Fibroblast of skin of right biceps (primary cell): Measurements from ENCODE around the gene MIPOL1.

Experiments
- DNase-seq: peaks from one replicate; pipeline ENCODE4 v3.0.0-alpha.2; 2013

MIPOL1 gene

GRCh38 chr14:37236044-37236443, 38.3 kb downstream of the MIPOL1 start:
- peak; percentile 83 for DNase-seq

GRCh38 chr14:37237094-37237493, 39.4 kb downstream of the MIPOL1 start:
- no peak for DNase-seq

GRCh38 chr14:37237735-37238200, 40.0 kb downstream of the MIPOL1 start:
- no peak for DNase-seq

GRCh38 chr14:37241198-37241597, 43.5 kb downstream of the MIPOL1 start:
- no peak for DNase-seq

GRCh38 chr14:37246427-37246829, 48.7 kb downstream of the MIPOL1 start:
- DNase-seq: peak; percentile 35

GRCh38 chr14:37247791-37248461, 50.2 kb downstream of the MIPOL1 start:
- DNase-seq: no peak

GRCh38 chr14:37251775-37252174, 54.0 kb downstream of the MIPOL1 start:
- DNase-seq: no peak

GRCh38 chr14:37252434-37252833, 54.7 kb downstream of the MIPOL1 start:
- DNase-seq: no peak

GRCh38 chr14:37253905-37254304, 56.2 kb downstream of the MIPOL1 start:
- DNase-seq: peak; percentile 84

- no peak for DNase-seq
Measured at GRCh38 chr14:37254411-37254947, 56.7 kb downstream of the MIPOL1 start.

GRCh38 chr14:37257501-37258070, 59.8 kb downstream of the MIPOL1 start:
- DNase-seq: no peak

GRCh38 chr14:37262649-37263048, 64.9 kb downstream of the MIPOL1 start:
- DNase-seq: no peak

GRCh38 chr14:37263656-37264236, 66.0 kb downstream of the MIPOL1 start:
- DNase-seq: no peak

- DNase-seq: no peak
Measured at GRCh38 chr14:37268788-37269187, 71.1 kb downstream of the MIPOL1 start.

- DNase-seq: no peak
Measured at GRCh38 chr14:37270629-37271028, 72.9 kb downstream of the MIPOL1 start.

GRCh38 chr14:37272569-37272968, 74.8 kb downstream of the MIPOL1 start:
- no peak for DNase-seq

- DNase-seq: no peak
Measured at GRCh38 chr14:37274652-37275051, 76.9 kb downstream of the MIPOL1 start.

- DNase-seq: no peak
Measured at GRCh38 chr14:37275963-37276362, 78.2 kb downstream of the MIPOL1 start.

GRCh38 chr14:37278636-37279538, 81.2 kb downstream of the MIPOL1 start:
- no peak for DNase-seq

- no peak for DNase-seq
Measured at GRCh38 chr14:37279818-37280217, 82.1 kb downstream of the MIPOL1 start.

- DNase-seq: no peak
Measured at GRCh38 chr14:37284760-37285159, 87.0 kb downstream of the MIPOL1 start.

GRCh38 chr14:37285220-37285619, 87.5 kb downstream of the MIPOL1 start:
- no peak for DNase-seq

GRCh38 chr14:37289688-37290087, 92.0 kb downstream of the MIPOL1 start:
- no peak for DNase-seq
